GM12878 (cell line): Measurements from ENCODE around the gene AMPH. TPM values are rescaled to one million over a fixed set of nuclear protein-coding genes. Genes with fewer than 3 reads are reported as not detected.

Source experiments
- ATAC-seq: fragments of 200-7000 bp; cut with Tn5 transposase; 3 replicates; pipeline ENCODE4 v1.9.1; 2020; ENCODE audit warnings: mild to moderate bottlenecking, moderate library complexity
- BruUV-seq: library from RNA; stranded (reverse); fragments of 400-500 nt; replicated peaks from 2 replicates; lab custom pipeline; 2021; lab: Mats Ljungman, UMichigan
- CTCF ChIA-PET: fragments of 300-600 bp; sonication (Branson Sonifier 250); formaldehyde crosslinking; extraction: SDS; loops from one replicate; lab custom pipeline; 2021; ENCODE audit warnings: inconsistent platforms; lab: Yijun Ruan, JAX
- POLR2A ChIA-PET: fragments of 350-600 bp; formaldehyde crosslinking; extraction: SDS; loops from one replicate; lab custom pipeline; 2021; ENCODE audit warnings: inconsistent platforms; lab: Charles Lee
- RAD21 ChIA-PET: fragments of 300-600 bp; sonication (Branson Sonifier 250); formaldehyde crosslinking; loops from one replicate; lab custom pipeline; 2023; ENCODE audit warnings: antibody characterized with exemption; ENCODE audit not compliant: unreplicated experiment; lab: Charles Lee
- SMC1A ChIA-PET: fragments of 300-600 bp; sonication (Branson Sonifier 250); formaldehyde crosslinking; loops from one replicate; lab custom pipeline; 2023; ENCODE audit not compliant: unreplicated experiment, uncharacterized antibody; lab: Charles Lee
- DNase-seq: peaks from one replicate; pipeline ENCODE4 v3.0.0-alpha.2; 2011; ENCODE audit warnings: low read depth, low spot score
- FAIRE-seq: peaks from 3 replicates; lab custom pipeline; 2011; peaks lifted over from hg19 to GRCh38; lab: Jason Lieb, UNC
- H2AFZ ChIP-seq: 2 replicates; pipeline ENCODE4 v1.6.0; 2011; ENCODE audit warnings: low read depth, low read length, control low read depth; ENCODE audit not compliant: control insufficient read depth
- H3K27ac ChIP-seq: 2 replicates; pipeline ENCODE4 v1.5.1; 2011; ENCODE audit warnings: control low read depth; ENCODE audit not compliant: control insufficient read depth, insufficient read depth
- H3K27me3 ChIP-seq, 2 experiments: replicated peaks in 1 of 2; 2 replicates each; pipeline versions ENCODE4 v1.6.0 to v1.6.1; 2011; ENCODE audit warnings: low read length in 1 of 2; ENCODE audit not compliant: control insufficient read depth in 2 of 2, insufficient read depth in 2 of 2
- H3K36me3 ChIP-seq, 2 experiments: 2 replicates each; pipeline ENCODE4 v1.5.1; 2011; ENCODE audit warnings: low read length in 1 of 2; ENCODE audit not compliant: control insufficient read depth in 2 of 2, insufficient read depth in 2 of 2
- H3K4me1 ChIP-seq: 2 replicates; pipeline ENCODE4 v1.6.1; 2011; ENCODE audit warnings: mild to moderate bottlenecking, low read length, moderate library complexity, mixed read lengths; ENCODE audit not compliant: control insufficient read depth, insufficient read depth
- H3K4me2 ChIP-seq: 2 replicates; pipeline ENCODE4 v1.6.0; 2011; ENCODE audit warnings: control low read depth; ENCODE audit not compliant: control insufficient read depth, insufficient read depth
- H3K4me3 ChIP-seq: fragments of 200-600 bp; sonication (generic); 2 replicates; pipeline ENCODE4 v1.5.1; 2016
- H3K79me2 ChIP-seq: 2 replicates; pipeline ENCODE4 v1.6.0; 2011; ENCODE audit warnings: low read length; ENCODE audit not compliant: control insufficient read depth, insufficient read depth
- H3K9ac ChIP-seq: 2 replicates; pipeline ENCODE4 v1.8.0; 2011; ENCODE audit warnings: low read length, control low read depth, mixed read lengths; ENCODE audit not compliant: control insufficient read depth, insufficient read depth
- H3K9me3 ChIP-seq: replicated peaks from 3 replicates; pipeline ENCODE4 v1.5.1; 2011; ENCODE audit warnings: mild to moderate bottlenecking, low read length; ENCODE audit not compliant: control insufficient read depth, insufficient read depth
- H4K20me1 ChIP-seq: 2 replicates; pipeline ENCODE4 v1.6.0; 2011; ENCODE audit not compliant: control insufficient read depth, insufficient read depth
- CHD2 ChIP-seq: IDR thresholded peaks from 2 replicates; pipeline ENCODE4 v1.6.1; 2011; ENCODE audit warnings: low read depth, low read length, improper control_type of control experiment, borderline replicate concordance
- CREB1 ChIP-seq: IDR thresholded peaks from 2 replicates; pipeline ENCODE4 v1.6.1; 2012; ENCODE audit warnings: low read depth, mild to moderate bottlenecking, inconsistent platforms
- KLF5 ChIP-seq: fragments of 450-650 bp; IDR thresholded peaks from 2 replicates; pipeline ENCODE4 v1.6.1; 2014; ENCODE audit warnings: mild to moderate bottlenecking; ENCODE audit not compliant: partially characterized antibody
- SREBF1 ChIP-seq: IDR thresholded peaks from 2 replicates; pipeline ENCODE4 v1.6.1; 2012; ENCODE audit warnings: mild to moderate bottlenecking, low read length
- ZNF207 ChIP-seq: fragments of 450-650 bp; IDR thresholded peaks from 2 replicates; pipeline ENCODE4 v1.6.1; 2014; ENCODE audit warnings: antibody characterized with exemption, mild to moderate bottlenecking, borderline replicate concordance
- WGBS: methylation state at CpG from one replicate; pipeline ENCODE4 v1.1.6; 2016; ENCODE audit warnings: low lambda C conversion rate; ENCODE audit not compliant: insufficient replicate concordance, insufficient coverage; ENCODE audit errors: missing lambda C conversion rate; 5-methylcytosine and 5-hydroxymethylcytosine counted together
- in situ Hi-C: fragments of 300-500 bp; cut with MboI; formaldehyde crosslinking; loops from 9 replicates; pipeline ENCODE4 v1.14.3; 2018; ENCODE audit warnings: mixed read lengths
- intact Hi-C: fragments of 100-400 bp; cut with micrococcal nuclease; formaldehyde crosslinking; loops from one replicate; pipeline ENCODE4 v1.14.2; 2022; ENCODE audit not compliant: unreplicated experiment
- polyA plus RNA-seq, 11 experiments: library from polyadenylated mRNA; depleted of rRNA in 4 of 11; unstranded in 6 of 11; stranded (reverse) in 5 of 11; fragments of >200 nt; fragmentation: Nextera tagmentation in 4 of 11; fragmentation: Illumina TruSeq in 1 of 11; extraction: Ambion mirVana in 4 of 11; extraction: Trizol in 1 of 11; gene quantifications; 1 replicate in 1 of 11; 2 replicates in 10 of 11; pipeline versions ENCODE4 v1.2.1 to v1.2.3, GENCODE V29; 2011 to 2016; ENCODE audit warnings: inconsistent platforms in 2 of 11, missing spikeins in 2 of 11, low read depth in 1 of 11
- total RNA-seq, 4 experiments: library from RNA; depleted of rRNA in 3 of 4; stranded (reverse); fragments of >200 nt in 3 of 4; fragmentation: Illumina TruSeq in 1 of 4; extraction: Trizol in 1 of 4; gene quantifications; 2 replicates each; pipeline versions ENCODE4 v1.2.1 to v1.2.3, GENCODE V29; 2013 to 2021
- TF ChIP-seq, protein P1 (sequence below): fragments of 450-650 bp; formaldehyde crosslinking; IDR thresholded peaks from 2 replicates; pipeline ENCODE4 v1.4.0; 2022; ENCODE audit warnings: mild to moderate bottlenecking, moderate library complexity

The AMPH gene
- total and polyA plus RNA-seq, 10 of the 15 experiments (the other 5 are each of a cell fraction or from before 2014, with no cell fraction given) = 0.03 to 0.24 (median 0.08) TPM; not detected in 2

- no peaks in the 10 kb centered on the region for H3K4me1 ChIP-seq
- ChIA-PET CTCF (interaction anchor here (0.6 kb wide), 1 partner anchor 250 kb away, joined by 3 read pairs; no protein-coding TSS in a partner anchor), POLR2A (no interaction called here), RAD21 (no interaction called here), SMC1A (interaction anchor here (1.2 kb wide), 1 partner anchor 10 kb away, joined by 5 read pairs; no protein-coding TSS in a partner anchor)
- TF ChIP-seq KLF5 (no peak), SREBF1 (no peak), CREB1 (no peak), CHD2 (no peak), ZNF207 (no peak)
- TF ChIP-seq, protein P1, sequence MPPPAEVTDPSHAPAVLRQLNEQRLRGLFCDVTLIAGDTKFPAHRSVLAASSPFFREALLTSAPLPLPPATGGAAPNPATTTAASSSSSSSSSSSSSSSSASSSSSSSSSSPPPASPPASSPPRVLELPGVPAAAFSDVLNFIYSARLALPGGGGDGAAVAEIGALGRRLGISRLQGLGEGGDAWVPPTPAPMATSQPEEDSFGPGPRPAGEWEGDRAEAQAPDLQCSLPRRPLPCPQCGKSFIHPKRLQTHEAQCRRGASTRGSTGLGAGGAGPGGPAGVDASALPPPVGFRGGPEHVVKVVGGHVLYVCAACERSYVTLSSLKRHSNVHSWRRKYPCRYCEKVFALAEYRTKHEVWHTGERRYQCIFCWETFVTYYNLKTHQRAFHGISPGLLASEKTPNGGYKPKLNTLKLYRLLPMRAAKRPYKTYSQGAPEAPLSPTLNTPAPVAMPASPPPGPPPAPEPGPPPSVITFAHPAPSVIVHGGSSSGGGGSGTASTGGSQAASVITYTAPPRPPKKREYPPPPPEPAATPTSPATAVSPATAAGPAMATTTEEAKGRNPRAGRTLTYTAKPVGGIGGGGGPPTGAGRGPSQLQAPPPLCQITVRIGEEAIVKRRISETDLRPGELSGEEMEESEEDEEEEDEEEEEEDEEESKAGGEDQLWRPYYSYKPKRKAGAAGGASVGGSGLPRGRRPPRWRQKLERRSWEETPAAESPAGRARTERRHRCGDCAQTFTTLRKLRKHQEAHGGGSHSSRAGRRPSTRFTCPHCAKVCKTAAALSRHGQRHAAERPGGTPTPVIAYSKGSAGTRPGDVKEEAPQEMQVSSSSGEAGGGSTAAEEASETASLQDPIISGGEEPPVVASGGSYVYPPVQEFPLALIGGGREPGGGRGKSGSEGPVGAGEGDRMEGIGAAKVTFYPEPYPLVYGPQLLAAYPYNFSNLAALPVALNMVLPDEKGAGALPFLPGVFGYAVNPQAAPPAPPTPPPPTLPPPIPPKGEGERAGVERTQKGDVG = no peak
- ATAC-seq (no peak), FAIRE-seq (no peak), DNase-seq (no peak)
- no peaks in the 10 kb centered on the region for H3K79me2 ChIP-seq
- no peaks in the 10 kb centered on the region for H3K36me3 ChIP-seq
- no peak overlapping the region for H2AFZ ChIP-seq
- no peak overlapping the region for H3K27ac ChIP-seq
- WGBS = 34% methylated on average over 2 of the region's 2 CpGs
- H3K9ac ChIP-seq = no peak overlapping the region
- intact Hi-C loops (no loop called here), in situ Hi-C loops (no loop called here)
- BruUV-seq = no TSS peak
- H4K20me1 ChIP-seq = no peaks in the 10 kb centered on the region
- no peaks in the 10 kb centered on the region for H3K27me3 ChIP-seq
- no peak overlapping the region for H3K4me3 ChIP-seq
- H3K9me3 ChIP-seq = no peaks in the 10 kb centered on the region
- H3K4me2 ChIP-seq = no peak overlapping the region
Measured at GRCh38 chr7:38568497-38568896, 62.7 kb downstream of the AMPH start.
